Ishikawa (cell line): ENCODE results near the gene SRRM3.

Experiments
- CEBPB ChIP-seq: IDR thresholded peaks from 2 replicates; pipeline ENCODE4 v1.6.1; 2012
- CREB1 ChIP-seq: IDR thresholded peaks from 2 replicates; pipeline ENCODE4 v1.6.1; 2012; ENCODE audit warnings: low read depth
- EGR1 ChIP-seq: IDR thresholded peaks from 2 replicates; pipeline ENCODE4 v1.6.1; 2012
- EP300 ChIP-seq: IDR thresholded peaks from 2 replicates; pipeline ENCODE4 v1.6.1; 2012; ENCODE audit warnings: borderline replicate concordance
- FOXM1 ChIP-seq: IDR thresholded peaks from 2 replicates; pipeline ENCODE4 v1.6.1; 2012; ENCODE audit warnings: low read depth, borderline replicate concordance
- NFIC ChIP-seq: IDR thresholded peaks from 2 replicates; pipeline ENCODE4 v1.6.1; 2012
- RAD21 ChIP-seq: IDR thresholded peaks from 2 replicates; pipeline ENCODE4 v1.6.1; 2012; ENCODE audit warnings: low read depth
- REST ChIP-seq: IDR thresholded peaks from 2 replicates; pipeline ENCODE4 v1.6.1; 2012; ENCODE audit warnings: low read depth, mild to moderate bottlenecking
- TAF1 ChIP-seq: IDR thresholded peaks from 2 replicates; pipeline ENCODE4 v1.6.1; 2012; ENCODE audit warnings: low read depth, mild to moderate bottlenecking
- TCF12 ChIP-seq: IDR thresholded peaks from 2 replicates; pipeline ENCODE4 v1.6.1; 2012; ENCODE audit warnings: low read depth
- TEAD4 ChIP-seq: IDR thresholded peaks from 2 replicates; pipeline ENCODE4 v1.6.1; 2012
- USF1 ChIP-seq: IDR thresholded peaks from 2 replicates; pipeline ENCODE4 v1.6.1; 2012
- YY1 ChIP-seq: IDR thresholded peaks from 2 replicates; pipeline ENCODE4 v1.6.1; 2012; ENCODE audit warnings: low read depth
- ZBTB7A ChIP-seq: IDR thresholded peaks from 2 replicates; pipeline ENCODE4 v1.6.1; 2012; ENCODE audit warnings: low read depth
- TF ChIP-seq, protein P1 (sequence below): IDR thresholded peaks from 2 replicates; pipeline ENCODE4 v1.6.1; 2012

SRRM3 gene

GRCh38 chr7:76310102-76310957, 108.6 kb downstream of the SRRM3 start:
- TF ChIP-seq TEAD4 (no peak), NFIC (no peak; the same call in 1 of the 2 replicates), FOXM1 (no peak), CEBPB (no peak), CREB1 (no peak), EGR1 (no peak), TCF12 (no peak), TAF1 (no peak), REST (no peak), ZBTB7A (no peak), EP300 (no peak), RAD21 (no peak), YY1 (no peak), USF1 (no peak)
- TF ChIP-seq, protein P1, sequence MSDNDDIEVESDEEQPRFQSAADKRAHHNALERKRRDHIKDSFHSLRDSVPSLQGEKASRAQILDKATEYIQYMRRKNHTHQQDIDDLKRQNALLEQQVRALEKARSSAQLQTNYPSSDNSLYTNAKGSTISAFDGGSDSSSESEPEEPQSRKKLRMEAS = no peak

DNA sequence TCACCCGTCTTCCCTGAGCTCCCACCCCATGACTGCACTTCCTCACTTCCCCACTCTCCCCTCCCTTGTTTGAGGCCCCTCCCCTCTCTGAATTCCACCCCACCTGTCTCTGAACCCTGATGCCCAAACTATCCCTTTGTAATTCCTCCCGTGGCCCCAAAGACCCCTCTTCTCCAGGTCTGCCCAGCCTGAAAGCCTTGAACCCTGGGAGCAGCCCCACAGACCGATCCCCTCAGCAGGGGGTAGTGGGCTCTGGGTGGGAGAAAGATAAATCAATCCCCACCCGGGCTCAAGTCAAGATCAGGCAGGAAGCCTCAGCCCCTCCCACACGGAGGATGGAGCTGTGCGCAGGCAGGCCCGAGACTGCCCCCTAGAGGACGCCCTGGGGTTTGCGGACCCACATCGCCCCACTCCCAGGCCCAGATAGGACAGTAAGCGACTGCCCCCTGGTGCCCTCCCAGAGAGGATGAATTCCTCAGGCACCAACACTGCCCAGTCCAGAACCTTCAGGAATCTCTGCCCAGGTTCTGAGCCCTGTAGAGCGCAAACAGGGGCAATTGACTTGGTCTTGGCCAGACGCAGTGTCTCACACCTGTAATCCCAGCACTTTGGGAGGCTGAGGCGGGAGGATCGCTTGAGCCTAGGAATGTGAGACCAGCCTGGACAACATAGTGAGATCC, 112.5 kb downstream of the SRRM3 start:
- TF ChIP-seq TEAD4 (peak; percentile 58), RAD21 (peak; percentile 100), EGR1 (no peak), TCF12 (peak; percentile 24; the same call in 1 of the 2 replicates)
- TF ChIP-seq, protein P1 = peak; percentile 25; the same call in 1 of the 2 replicates

- TF ChIP-seq CEBPB (no peak), CREB1 (no peak), RAD21 (no peak), EP300 (no peak), FOXM1 (no peak), TCF12 (no peak), TAF1 (no peak), REST (no peak), ZBTB7A (no peak)
- TF ChIP-seq, protein P1 = no peak
Observed at GRCh38 chr7:76315364-76315763, 113.7 kb downstream of the SRRM3 start.

DNA sequence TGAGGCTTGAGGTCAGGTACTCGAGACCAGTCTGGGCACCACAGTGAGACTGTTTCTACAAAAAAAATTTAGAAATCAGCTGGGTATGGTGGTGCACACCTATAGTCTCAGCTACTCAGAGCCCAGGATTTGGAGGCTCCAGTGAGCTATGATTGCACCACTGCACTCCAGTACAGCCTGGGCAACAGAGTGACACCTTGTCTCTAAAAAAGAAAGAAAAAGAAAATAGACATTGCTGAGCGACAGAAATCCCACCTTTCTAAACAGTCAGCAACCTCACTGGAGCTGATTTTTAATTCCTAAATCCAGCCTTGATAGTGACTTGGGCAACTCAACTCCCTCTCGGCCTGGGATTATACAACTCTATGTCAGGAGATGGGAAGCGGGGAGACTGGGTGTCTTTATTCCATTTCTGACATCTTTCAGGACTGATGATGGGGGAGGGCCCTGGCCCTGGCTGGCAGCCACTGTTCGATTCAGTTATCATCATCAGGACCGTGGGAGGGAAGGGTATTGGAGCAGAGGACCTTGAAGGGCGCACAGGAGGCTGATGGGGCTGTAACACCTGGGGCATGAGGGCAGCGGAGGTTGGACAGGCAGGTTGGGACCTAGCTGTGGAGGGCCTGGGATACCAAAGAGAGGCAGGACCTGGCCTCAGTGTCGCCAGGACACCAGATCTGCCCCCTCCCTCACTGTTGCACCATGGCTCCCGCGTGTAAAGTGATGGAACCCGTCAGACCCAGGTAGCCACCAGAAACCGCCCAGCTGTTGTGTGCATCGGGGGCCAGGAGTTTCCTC, 115.5 kb downstream of the SRRM3 start:
- TF ChIP-seq FOXM1 (no peak), CREB1 (no peak), EGR1 (no peak), REST (no peak), TAF1 (no peak), TEAD4 (no peak), ZBTB7A (no peak), CEBPB (no peak), TCF12 (no peak), RAD21 (no peak), NFIC (no peak)
- TF ChIP-seq, protein P1 = no peak
